ENCODE results near the gene NPFFR2. TPM values are rescaled to one million over a fixed set of nuclear protein-coding genes. Genes with fewer than 3 reads are reported as not detected.

The NPFFR2 gene
- total RNA-seq, 1 experiment from 2014 or later = not detected

GRCh38 chr4:72112514-72113156 lies 80.8 kb downstream of the NPFFR2 start (continued):
- TF ChIP-seq SRF (IDR thresholded peaks at IDR 0.05; ENCODE audit: low read depth) (peak; percentile 37; the same call in 1 of the 2 replicates), FOSL1 (IDR thresholded peaks at IDR 0.05; ENCODE audit: low read depth) (peak; percentile 85), ZFX (IDR thresholded peaks at IDR 0.05) (no peak), ATF3 (IDR thresholded peaks at IDR 0.05) (0 out of 2 replicates have a peak, but pooled peaks have one; percentile 33), RAD21 (IDR thresholded peaks at IDR 0.05; ENCODE audit: low read depth) (no peak), YY1 (IDR thresholded peaks at IDR 0.05; ENCODE audit: extremely low read depth, insufficient replicate concordance, low read depth, low read length) (no peak), EZH2phosphoT487 (IDR thresholded peaks at IDR 0.05; ENCODE audit: borderline replicate concordance) (no peak), CBX3 (IDR thresholded peaks at IDR 0.05; ENCODE audit: low read depth) (no peak), POLR2AphosphoS5 (IDR thresholded peaks at IDR 0.05; ENCODE audit: low read depth, low read length) (no peak)

GRCh38 chr4:72118017-72118416 lies 86.2 kb downstream of the NPFFR2 start:
- Histone ChIP-seq H3K9me2 (ENCODE audit: insufficient read depth) (no peaks in the 10 kb centered on the region), H3K36me3 (ENCODE audit: control insufficient read depth in 1 of 2, insufficient read depth in 2 of 2, low read length in 2 of 2) (no peaks in the 10 kb centered on the region), H3K27ac (ENCODE audit: low read depth, low read length) (no peak overlapping the region), H3K9me3 (ENCODE audit: control insufficient read depth in 1 of 2, insufficient read depth in 1 of 2, low read depth in 1 of 2, low read length in 2 of 2) (peaks cover 3 to 7% of the 10 kb centered on the region in 2 experiments; a peak in 2 of 4 replicates), H2AFZ (ENCODE audit: low read depth, low read length, poor library complexity, severe bottlenecking) (no peak overlapping the region), H3K4me2 (ENCODE audit: low read length) (no peak overlapping the region), H4K20me1 (ENCODE audit: insufficient read depth) (no peaks in the 10 kb centered on the region), H3K4me1 (ENCODE audit: control insufficient read depth in 1 of 2, insufficient read depth in 2 of 2, low read length in 2 of 2) (no peaks in the 10 kb centered on the region), H3K4me3 (replicated peaks in 1 of 2; ENCODE audit: low read depth in 1 of 2, low read length in 2 of 2) (no peak overlapping the region), H3K27me3 (ENCODE audit: insufficient read depth, low read length) (no peaks in the 10 kb centered on the region), H3K79me2 (ENCODE audit: insufficient read depth, low read length) (no peaks in the 10 kb centered on the region), H3K9ac (ENCODE audit: low read length) (no peak overlapping the region)
- no TSS peak for BruUV-seq (replicated peaks)
- TF ChIP-seq ZNF274 (IDR thresholded peaks at IDR 0.05; ENCODE audit: low read depth, low read length) (no peak), EGR1 (IDR thresholded peaks at IDR 0.05; ENCODE audit: low read depth) (no peak), FOSL1 (IDR thresholded peaks at IDR 0.05; ENCODE audit: low read depth) (no peak), CEBPB (IDR thresholded peaks at IDR 0.05; ENCODE audit: low read depth) (no peak)
- CTCF ChIA-PET = no interaction called here
- ATAC-seq = no peak
- POLR2A ChIA-PET = no interaction called here
- intact Hi-C loops (cut with micrococcal nuclease) = no loop called here
- no peak for DNase-seq (ENCODE audit: low read depth, low spot score)
- RAD21 ChIA-PET (ENCODE audit: low non-redundant PET in 1 of 2, low total read pairs in 2 of 2, uncharacterized antibody in 2 of 2, unreplicated experiment in 2 of 2) = no interaction called here

Data from HCT116 (cell line).